ENCODE measurements around the gene FBXW8.

DNA sequence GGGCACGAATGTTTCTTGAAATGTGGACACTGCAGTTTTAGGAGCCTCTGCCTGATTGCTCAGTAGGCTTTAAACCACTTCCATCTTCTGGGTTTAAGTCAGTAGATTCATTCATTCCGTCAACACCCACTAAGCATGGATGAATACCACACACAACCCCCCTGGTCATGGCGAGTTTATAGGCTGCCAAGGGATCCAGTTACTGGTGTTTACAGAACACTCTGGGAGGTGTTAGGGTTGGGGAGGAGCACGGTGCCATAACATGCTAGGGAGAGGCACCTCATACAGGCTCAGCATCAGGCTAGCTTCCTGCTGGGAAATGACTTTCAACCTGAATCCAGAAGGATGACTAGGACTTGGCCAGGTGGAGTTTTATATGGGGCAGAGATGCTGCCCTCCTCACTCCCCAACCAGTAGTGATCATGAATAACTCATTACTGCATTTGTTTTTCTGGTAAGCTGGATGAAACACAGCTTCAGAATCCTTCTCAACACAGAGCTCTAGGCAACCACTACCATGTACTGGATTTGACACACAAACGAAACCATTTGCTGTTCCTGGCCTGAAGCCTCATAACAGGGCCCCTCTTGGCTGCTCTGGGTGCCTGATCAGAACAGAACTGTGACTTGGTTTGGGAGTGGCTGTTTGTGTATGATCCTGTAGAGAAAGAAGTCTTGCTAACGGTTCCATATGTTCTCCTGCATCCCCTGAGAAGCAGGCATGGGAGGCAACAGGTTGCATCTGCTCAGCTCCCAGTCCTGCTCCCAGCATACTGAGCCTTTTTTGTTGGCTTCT is 47.9 kb downstream of the FBXW8 start:
- TF ChIP-seq, protein P1, sequence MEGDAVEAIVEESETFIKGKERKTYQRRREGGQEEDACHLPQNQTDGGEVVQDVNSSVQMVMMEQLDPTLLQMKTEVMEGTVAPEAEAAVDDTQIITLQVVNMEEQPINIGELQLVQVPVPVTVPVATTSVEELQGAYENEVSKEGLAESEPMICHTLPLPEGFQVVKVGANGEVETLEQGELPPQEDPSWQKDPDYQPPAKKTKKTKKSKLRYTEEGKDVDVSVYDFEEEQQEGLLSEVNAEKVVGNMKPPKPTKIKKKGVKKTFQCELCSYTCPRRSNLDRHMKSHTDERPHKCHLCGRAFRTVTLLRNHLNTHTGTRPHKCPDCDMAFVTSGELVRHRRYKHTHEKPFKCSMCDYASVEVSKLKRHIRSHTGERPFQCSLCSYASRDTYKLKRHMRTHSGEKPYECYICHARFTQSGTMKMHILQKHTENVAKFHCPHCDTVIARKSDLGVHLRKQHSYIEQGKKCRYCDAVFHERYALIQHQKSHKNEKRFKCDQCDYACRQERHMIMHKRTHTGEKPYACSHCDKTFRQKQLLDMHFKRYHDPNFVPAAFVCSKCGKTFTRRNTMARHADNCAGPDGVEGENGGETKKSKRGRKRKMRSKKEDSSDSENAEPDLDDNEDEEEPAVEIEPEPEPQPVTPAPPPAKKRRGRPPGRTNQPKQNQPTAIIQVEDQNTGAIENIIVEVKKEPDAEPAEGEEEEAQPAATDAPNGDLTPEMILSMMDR (optimal IDR thresholded peaks at IDR 0.05 in 1 of 3, IDR thresholded peaks at IDR 0.05 in 1 of 3, conservative IDR thresholded peaks at IDR 0.05 in 1 of 3; ENCODE audit: extremely low read depth in 1 of 3, insufficient read depth in 2 of 3, low read length in 3 of 3) = no peak
- no peak for TF ChIP-seq EZH2 (IDR thresholded peaks at IDR 0.05; ENCODE audit: low read length)

All from keratinocyte (primary cell).